ENCODE data around the gene PMP22.

DNA sequence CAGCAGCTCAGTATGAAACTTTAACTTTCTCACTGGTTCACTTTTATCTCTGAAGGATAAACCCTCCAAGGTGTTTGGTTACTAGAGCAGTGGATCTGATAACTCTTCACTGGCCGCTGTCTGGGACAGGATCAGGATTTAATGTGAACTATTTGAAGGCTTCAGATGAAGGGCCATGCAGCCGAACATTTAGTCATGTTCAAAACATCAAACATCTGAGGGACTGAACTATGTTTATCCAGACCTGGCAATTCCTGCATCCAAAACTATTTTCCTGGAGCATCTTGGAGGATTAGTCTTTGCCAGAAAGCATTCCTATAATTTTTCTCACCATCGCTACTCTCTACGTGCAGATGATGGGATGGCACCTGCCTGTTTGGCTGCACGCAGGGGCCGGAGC lies 20.3 kb upstream of the PMP22 start:
- TF ChIP-seq MAX (IDR thresholded peaks at IDR 0.05; ENCODE audit: insufficient read depth, insufficient read length): no peak
- TF ChIP-seq, protein P1, sequence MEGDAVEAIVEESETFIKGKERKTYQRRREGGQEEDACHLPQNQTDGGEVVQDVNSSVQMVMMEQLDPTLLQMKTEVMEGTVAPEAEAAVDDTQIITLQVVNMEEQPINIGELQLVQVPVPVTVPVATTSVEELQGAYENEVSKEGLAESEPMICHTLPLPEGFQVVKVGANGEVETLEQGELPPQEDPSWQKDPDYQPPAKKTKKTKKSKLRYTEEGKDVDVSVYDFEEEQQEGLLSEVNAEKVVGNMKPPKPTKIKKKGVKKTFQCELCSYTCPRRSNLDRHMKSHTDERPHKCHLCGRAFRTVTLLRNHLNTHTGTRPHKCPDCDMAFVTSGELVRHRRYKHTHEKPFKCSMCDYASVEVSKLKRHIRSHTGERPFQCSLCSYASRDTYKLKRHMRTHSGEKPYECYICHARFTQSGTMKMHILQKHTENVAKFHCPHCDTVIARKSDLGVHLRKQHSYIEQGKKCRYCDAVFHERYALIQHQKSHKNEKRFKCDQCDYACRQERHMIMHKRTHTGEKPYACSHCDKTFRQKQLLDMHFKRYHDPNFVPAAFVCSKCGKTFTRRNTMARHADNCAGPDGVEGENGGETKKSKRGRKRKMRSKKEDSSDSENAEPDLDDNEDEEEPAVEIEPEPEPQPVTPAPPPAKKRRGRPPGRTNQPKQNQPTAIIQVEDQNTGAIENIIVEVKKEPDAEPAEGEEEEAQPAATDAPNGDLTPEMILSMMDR (IDR thresholded peaks at IDR 0.05; ENCODE audit: extremely low read depth in 1 of 2, insufficient read depth in 1 of 2, low read depth in 1 of 2, low read length in 2 of 2): no peak
- TF ChIP-seq POLR2AphosphoS5 (IDR thresholded peaks at IDR 0.05; ENCODE audit: insufficient read depth, low read depth, low read length): no peak
